HEK293 (cell line): ENCODE data around the gene GPHN.

Experiments
- ATF2 ChIP-seq: fragments of 450-650 bp; formaldehyde crosslinking; IDR thresholded peaks from 2 replicates; pipeline ENCODE4 v1.5.1; 2016; ENCODE audit warnings: missing biosample characterization, missing genetic modification characterization, low read depth
- CTCF ChIP-seq: fragments of 450-650 bp; formaldehyde crosslinking; IDR thresholded peaks from 2 replicates; pipeline ENCODE4 v1.5.1; 2016; ENCODE audit warnings: missing biosample characterization, missing genetic modification characterization
- KLF1 ChIP-seq: fragments of 450-650 bp; formaldehyde crosslinking; IDR thresholded peaks from 2 replicates; pipeline ENCODE4 v1.5.1; 2016; ENCODE audit warnings: missing biosample characterization, missing genetic modification characterization
- KLF16 ChIP-seq: fragments of 450-650 bp; formaldehyde crosslinking; IDR thresholded peaks from 2 replicates; pipeline ENCODE4 v1.5.1; 2017; ENCODE audit warnings: missing biosample characterization, missing genetic modification characterization
- REPIN1 ChIP-seq: fragments of 450-650 bp; formaldehyde crosslinking; IDR thresholded peaks from 2 replicates; pipeline ENCODE4 v1.5.1; 2017; ENCODE audit warnings: missing biosample characterization, missing genetic modification characterization, low read depth
- YY1 ChIP-seq: fragments of 450-650 bp; formaldehyde crosslinking; IDR thresholded peaks from 2 replicates; pipeline ENCODE4 v1.5.1; 2018; ENCODE audit warnings: missing biosample characterization, missing genetic modification characterization
- ZBTB49 ChIP-seq: fragments of 450-650 bp; formaldehyde crosslinking; IDR thresholded peaks from 2 replicates; pipeline ENCODE4 v1.5.1; 2016; ENCODE audit warnings: missing biosample characterization, missing genetic modification characterization, low read depth
- ZNF513 ChIP-seq: fragments of 450-650 bp; IDR thresholded peaks from 2 replicates; pipeline ENCODE4 v1.5.1; 2018; ENCODE audit warnings: missing biosample characterization, missing genetic modification characterization
- ZNF558 ChIP-seq: fragments of 450-650 bp; formaldehyde crosslinking; IDR thresholded peaks from 2 replicates; pipeline ENCODE4 v1.5.1; 2016; ENCODE audit warnings: missing biosample characterization, missing genetic modification characterization
- ZNF560 ChIP-seq: fragments of 450-650 bp; formaldehyde crosslinking; IDR thresholded peaks from 2 replicates; pipeline ENCODE4 v1.5.1; 2017; ENCODE audit warnings: missing biosample characterization, missing genetic modification characterization, borderline replicate concordance
- ZNF585B ChIP-seq: fragments of 450-650 bp; formaldehyde crosslinking; IDR thresholded peaks from 2 replicates; pipeline ENCODE4 v1.5.1; 2016; ENCODE audit warnings: missing biosample characterization, missing genetic modification characterization
- ZNF626 ChIP-seq: fragments of 450-650 bp; sonication (Bioruptor Pico); formaldehyde crosslinking; IDR thresholded peaks from 2 replicates; pipeline ENCODE4 v1.5.1; 2018; ENCODE audit warnings: missing biosample characterization, missing genetic modification characterization, inconsistent platforms
- ZNF747 ChIP-seq: fragments of 450-650 bp; formaldehyde crosslinking; IDR thresholded peaks from 2 replicates; pipeline ENCODE4 v1.5.1; 2016; ENCODE audit warnings: missing biosample characterization, missing genetic modification characterization
- ZNF837 ChIP-seq: fragments of 450-650 bp; formaldehyde crosslinking; IDR thresholded peaks from 2 replicates; pipeline ENCODE4 v1.5.1; 2016; ENCODE audit warnings: missing biosample characterization, missing genetic modification characterization

GRCh38 chr14:66696326-66696725 lies 188.4 kb downstream of the GPHN start:
- TF ChIP-seq CTCF (tag by site-specific recombination), result no peak
- no peak for TF ChIP-seq KLF1 (tag by site-specific recombination)
- TF ChIP-seq ZNF747 (tag by site-specific recombination), result no peak
- no peak for TF ChIP-seq KLF16 (tag by site-specific recombination)
- TF ChIP-seq REPIN1 (tag by site-specific recombination), result no peak
- no peak for TF ChIP-seq ATF2
- TF ChIP-seq ZBTB49 (tag by site-specific recombination), result no peak
- no peak for TF ChIP-seq ZNF558
- TF ChIP-seq ZNF560, result no peak
- TF ChIP-seq ZNF585B (tag by site-specific recombination), result no peak
- no peak for TF ChIP-seq ZNF837 (tag by site-specific recombination)
- TF ChIP-seq YY1, result no peak
- TF ChIP-seq ZNF626 (tag by site-specific recombination), result no peak
- TF ChIP-seq ZNF513, result no peak
